Esophagus muscularis mucosa (tissue), 4 donors: ENCODE data around the gene PIH1D1.

ENCODE experiments used
- CTCF ChIP-seq, 3 experiments: fragments of 200-600 bp in 2 of 3; fragments of 450-650 bp in 1 of 3; sonication (generic) in 2 of 3; IDR thresholded peaks; one replicate each; pipeline ENCODE4 v1.5.1; 2017 to 2019; ENCODE audit warnings: antibody characterized with exemption in 3 of 3, mild to moderate bottlenecking in 2 of 3, moderate library complexity in 1 of 3
- EP300 ChIP-seq: sonication (generic); formaldehyde crosslinking; IDR thresholded peaks from one replicate; pipeline ENCODE4 v1.6.1; 2017; ENCODE audit warnings: antibody characterized with exemption
- POLR2A ChIP-seq: fragments of 450-650 bp; IDR thresholded peaks from one replicate; pipeline ENCODE4 v1.6.1; 2017; ENCODE audit warnings: antibody characterized with exemption, moderate library complexity, mild to moderate bottlenecking, low read depth
- POLR2AphosphoS5 ChIP-seq, 2 donors: sonication (generic); formaldehyde crosslinking; IDR thresholded peaks; one replicate each; pipeline ENCODE4 v1.6.1; 2017; ENCODE audit warnings: antibody characterized with exemption in 2 of 2

GRCh38 chr19:49442354-49442753 is 9.3 kb downstream of the PIH1D1 start:
- TF ChIP-seq CTCF (IDR thresholded peaks at IDR 0.05): no peak
- no peak for TF ChIP-seq POLR2AphosphoS5 (IDR thresholded peaks at IDR 0.05)
- TF ChIP-seq POLR2A: no peak
- TF ChIP-seq EP300: no peak
